GM19193 (cell line): ENCODE data around the gene CPT2.

Source experiments
- POLR2A ChIP-seq: IDR thresholded peaks from 4 replicates; pipeline ENCODE4 v1.6.1; 2011; ENCODE audit not compliant: insufficient read depth, insufficient read length; ENCODE audit errors: extremely low read depth

The CPT2 gene

DNA sequence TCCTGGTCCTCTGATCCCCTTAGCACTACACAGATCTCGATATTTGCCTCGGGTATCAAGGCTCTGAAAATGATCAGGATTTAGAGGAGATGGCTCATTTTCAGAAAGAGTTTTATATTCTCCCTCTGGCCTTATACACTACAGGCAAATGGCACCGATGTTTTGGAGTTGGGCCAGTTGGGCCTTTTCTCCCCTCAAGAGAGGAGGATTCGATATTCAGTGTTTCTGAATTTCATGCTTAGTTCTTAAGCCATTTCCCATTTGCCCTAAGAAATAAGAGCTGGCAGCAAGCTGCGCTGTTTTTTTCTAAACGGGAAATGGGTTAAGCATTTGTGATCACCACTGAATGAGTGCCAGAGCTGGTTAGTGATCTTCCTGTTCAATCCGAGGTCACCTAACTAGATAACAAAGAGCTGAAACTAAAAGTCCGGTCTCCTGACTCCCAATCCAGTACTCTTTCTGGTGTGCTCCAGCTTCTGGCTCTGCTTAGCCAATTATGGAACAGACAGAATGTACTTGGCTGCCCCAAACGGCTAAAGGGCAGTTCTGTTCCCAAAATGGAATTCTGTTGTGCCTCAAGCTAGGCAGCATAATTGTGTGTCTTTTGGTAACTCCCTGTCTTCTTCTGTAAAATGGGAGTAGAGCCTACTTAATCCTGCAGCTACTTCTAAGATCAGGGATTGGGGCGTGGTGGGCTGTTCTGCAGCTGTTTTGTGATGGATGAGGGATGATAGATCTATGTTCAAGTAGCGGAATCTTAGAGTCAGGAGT, 1.2 kb upstream of the CPT2 start:
- no peak for TF ChIP-seq POLR2A

- TF ChIP-seq POLR2A, result no peak
Measured at GRCh38 chr1:53196017-53196484, 573 bp upstream of the CPT2 start.

DNA sequence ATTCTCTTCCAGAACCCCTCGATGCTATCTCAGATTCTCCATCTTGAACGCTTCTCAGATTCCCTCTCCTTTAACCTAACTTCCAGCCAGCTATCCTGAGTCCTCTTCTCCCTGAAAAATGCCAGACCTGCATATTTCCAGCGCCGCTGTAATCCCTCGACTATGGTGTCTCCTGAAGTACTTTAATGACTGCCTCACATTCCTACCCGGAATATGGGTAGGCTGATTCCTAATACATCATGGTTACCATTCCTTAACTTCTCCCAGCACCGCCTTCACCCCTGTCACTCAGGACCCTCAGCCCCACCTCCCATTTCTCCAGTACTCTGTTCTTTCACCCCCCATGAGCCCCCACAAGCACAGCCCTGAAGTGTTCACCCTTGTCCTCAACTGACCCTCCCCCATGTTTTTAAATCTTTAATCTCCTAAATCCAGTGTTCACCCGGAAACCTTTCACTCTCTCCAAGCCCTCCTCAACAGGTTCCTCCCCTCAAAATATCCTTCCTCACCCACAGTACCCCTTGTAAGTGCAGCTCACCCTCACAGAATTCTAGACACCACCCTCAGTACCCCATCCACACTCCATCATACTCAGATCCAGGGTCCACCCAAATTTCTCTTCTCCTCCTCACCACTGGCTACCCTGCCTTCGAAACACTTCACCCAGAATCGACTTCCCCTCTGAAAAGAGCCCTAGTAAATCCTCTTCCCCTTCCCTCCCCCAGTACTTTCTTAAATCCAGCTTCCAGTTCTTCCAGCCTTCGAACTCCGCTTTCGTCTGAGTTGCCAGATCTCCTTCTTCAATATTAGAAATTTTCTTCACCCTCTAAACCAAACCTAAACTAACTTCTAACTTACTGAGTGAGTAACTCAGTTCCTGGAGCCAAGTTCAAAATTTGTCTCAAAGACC, 922 bp downstream of the CPT2 start:
- TF ChIP-seq POLR2A, result no peak

DNA sequence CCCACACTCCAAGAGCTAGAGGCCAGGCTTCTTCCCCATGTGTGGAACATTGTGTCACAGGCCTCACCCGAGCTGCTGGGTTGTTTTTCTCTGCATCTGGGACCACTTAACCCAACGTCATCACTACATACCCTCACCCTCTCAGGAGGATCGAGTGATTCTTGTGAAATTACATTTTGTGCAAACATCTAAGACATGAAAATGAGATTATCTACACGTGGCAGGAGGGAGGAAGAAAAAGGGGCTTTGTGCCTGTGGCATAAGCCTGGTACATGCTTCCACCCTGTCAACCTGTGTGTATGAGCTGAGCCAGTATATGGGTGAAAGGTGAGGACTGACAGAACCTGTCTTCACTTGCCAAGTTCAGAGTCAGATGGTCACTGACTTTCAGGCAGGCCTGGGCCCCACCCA, 1.6 kb downstream of the CPT2 start:
- no peak for TF ChIP-seq POLR2A

DNA sequence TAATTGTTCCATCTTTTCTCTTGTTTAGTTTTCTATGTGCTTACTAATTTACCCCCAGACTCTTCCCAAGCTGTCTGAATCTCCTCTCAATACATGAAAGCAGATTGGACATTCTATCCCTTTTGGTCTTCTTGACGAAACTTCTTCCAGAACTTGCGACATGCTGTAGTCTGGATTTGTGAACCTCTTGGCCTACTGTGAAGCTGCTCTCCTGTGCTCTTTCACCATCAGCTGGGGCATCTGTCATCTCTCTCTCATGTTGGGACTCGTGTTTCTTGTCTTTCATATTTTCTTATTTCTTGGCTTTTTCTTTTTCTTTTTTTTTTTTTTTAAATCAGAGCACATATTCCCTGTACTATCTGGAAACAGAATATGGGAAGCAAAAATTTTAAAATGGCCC, 6.8 kb downstream of the CPT2 start:
- no peak for TF ChIP-seq POLR2A

GRCh38 chr1:53206735-53207379, 10.2 kb downstream of the CPT2 start:
- TF ChIP-seq POLR2A, result no peak

DNA sequence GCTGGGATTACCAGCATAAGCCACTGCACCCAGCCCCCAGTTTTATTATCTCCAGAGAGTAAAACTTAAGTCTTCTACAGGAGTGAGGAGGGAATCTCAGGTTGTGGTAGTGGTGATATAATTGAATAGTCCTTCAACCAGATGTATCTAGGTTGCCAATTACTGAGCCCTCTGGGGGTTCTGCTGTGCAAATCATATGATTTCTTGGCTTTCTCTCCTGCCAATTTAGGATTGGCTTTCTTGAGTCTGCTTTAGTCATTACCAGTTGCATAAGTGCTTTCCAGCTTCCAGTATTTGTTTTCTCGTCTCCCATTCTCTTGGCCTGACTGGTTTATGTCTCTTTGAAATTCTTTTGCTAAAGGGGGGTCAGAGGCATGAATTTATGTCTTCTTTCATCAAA, 11.1 kb downstream of the CPT2 start:
- no peak for TF ChIP-seq POLR2A

DNA sequence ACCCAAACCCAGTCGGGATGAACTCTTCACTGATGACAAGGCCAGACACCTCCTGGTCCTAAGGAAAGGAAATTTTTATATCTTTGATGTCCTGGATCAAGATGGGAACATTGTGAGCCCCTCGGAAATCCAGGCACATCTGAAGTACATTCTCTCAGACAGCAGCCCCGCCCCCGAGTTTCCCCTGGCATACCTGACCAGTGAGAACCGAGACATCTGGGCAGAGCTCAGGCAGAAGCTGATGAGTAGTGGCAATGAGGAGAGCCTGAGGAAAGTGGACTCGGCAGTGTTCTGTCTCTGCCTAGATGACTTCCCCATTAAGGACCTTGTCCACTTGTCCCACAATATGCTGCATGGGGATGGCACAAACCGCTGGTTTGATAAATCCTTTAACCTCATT, 13.7 kb downstream of the CPT2 start:
- TF ChIP-seq POLR2A, result no peak

GRCh38 chr1:53210954-53211353, 14.3 kb downstream of the CPT2 start:
- TF ChIP-seq POLR2A, result no peak

DNA sequence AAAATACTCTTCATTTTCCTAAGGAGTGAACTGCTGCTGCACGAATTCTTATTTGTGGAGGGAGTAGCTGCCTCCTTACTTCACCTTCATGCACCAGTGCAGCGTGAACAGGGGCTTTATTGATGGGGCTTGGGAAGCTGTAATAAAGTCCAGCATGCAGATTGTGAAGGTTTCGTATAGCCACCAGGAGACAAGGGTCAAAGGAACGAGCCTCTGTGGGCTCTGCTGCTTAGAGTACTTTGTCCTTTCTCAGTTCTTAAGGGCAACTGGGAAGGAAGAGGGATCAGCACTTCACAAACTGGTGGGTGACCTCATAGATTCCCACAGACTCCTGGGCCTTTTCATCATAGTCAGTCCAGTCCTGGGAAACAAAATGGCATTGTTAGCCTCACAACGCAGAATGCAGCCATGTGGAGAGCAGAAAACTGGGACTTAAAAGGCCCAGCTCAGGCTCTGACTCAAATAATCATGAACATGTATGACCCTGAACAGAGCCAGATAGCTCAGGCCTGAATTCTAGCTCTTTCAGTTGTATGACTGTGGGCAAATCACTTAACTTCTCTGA, 17.8 kb downstream of the CPT2 start:
- TF ChIP-seq POLR2A, result no peak

DNA sequence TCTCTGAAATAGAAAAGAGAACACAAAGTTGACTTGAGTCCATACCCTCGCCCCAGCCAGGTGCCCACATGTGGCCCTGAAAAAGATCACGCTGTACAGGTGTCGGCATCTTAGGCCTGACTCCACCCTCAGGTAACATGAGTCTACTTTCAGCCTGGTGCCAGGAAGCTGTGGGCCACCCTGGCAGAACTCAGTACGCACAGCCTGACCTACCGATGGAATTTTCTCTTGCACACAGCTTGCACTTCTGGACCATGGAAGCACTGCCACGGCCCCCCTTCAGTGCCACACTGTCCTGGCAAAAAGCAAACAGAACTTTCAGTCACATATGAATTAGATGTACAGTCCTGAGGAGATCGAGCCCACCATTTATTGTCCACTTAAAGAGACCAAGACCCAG, 21.6 kb downstream of the CPT2 start:
- TF ChIP-seq POLR2A, result no peak

DNA sequence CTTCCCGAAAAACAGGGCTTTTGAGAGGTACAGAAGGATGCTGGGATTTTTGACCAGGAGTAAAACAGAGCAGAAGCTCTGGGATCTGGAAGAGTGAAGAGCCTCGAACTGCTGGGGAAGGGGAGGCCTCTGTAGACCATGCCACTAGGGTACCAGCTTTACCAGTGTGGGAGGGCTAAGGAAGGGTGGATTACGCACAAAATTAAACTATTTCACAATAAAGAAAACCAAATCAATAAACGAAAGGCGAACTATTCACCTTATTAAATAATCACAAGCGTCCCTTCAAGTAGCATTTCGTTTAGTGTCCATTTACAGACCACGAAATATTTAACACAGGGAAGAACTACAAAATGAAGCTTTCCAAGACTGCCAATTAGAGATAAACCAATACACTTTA, 23.1 kb downstream of the CPT2 start:
- no peak for TF ChIP-seq POLR2A

- TF ChIP-seq POLR2A, result peak; percentile 98
Measured at GRCh38 chr1:53220171-53220961, 23.7 kb downstream of the CPT2 start, which contains the start of gene CZIB. TSS of gene CZIB (minus strand) at chr1:53220634. CDS start at chr1:53220575, 59 bp downstream.

GRCh38 chr1:53220962-53221286, 24.3 kb downstream of the CPT2 start:
- TF ChIP-seq POLR2A, result no peak
